Neural cell (in vitro differentiated cells): Measurements from ENCODE around the gene ARFRP1. TPM values are rescaled to one million over a fixed set of nuclear protein-coding genes. Genes with fewer than 3 reads are reported as not detected.
A peak's percentile ranks its signal among the peaks of the same experiment; 100 is the strongest.

Source experiments
- H2AFZ ChIP-seq: fragments of 200-600, 300-800 bp; sonication (generic), shearing (Covaris generic); 2 replicates; pipeline ENCODE4 v1.6.0; 2014; ENCODE audit warnings: low read depth, mild to moderate bottlenecking, antibody characterized with exemption, low read length, moderate library complexity
- H3F3A ChIP-seq: fragments of 200-600 bp; shearing (Covaris generic); 2 replicates; pipeline ENCODE4 v1.6.1; 2016; ENCODE audit warnings: mild to moderate bottlenecking, moderate library complexity, mixed read lengths, antibody characterized with exemption, low read length; ENCODE audit not compliant: insufficient read depth, poor library complexity, severe bottlenecking
- H3K27ac ChIP-seq: fragments of 200-600, 300-800 bp; sonication (generic), shearing (Covaris generic); 2 replicates; pipeline ENCODE4 v1.5.1; 2014; ENCODE audit warnings: mild to moderate bottlenecking, low read length, moderate library complexity
- H3K27me3 ChIP-seq: fragments of 300-800, 200-600 bp; sonication (generic), shearing (Covaris generic); 2 replicates; pipeline ENCODE4 v1.6.0; 2014; ENCODE audit warnings: mild to moderate bottlenecking, low read depth, low read length, moderate library complexity; ENCODE audit not compliant: insufficient read depth
- H3K36me3 ChIP-seq: fragments of 300-800, 200-600 bp; sonication (generic), shearing (Covaris generic); 2 replicates; pipeline ENCODE4 v1.5.1; 2014; ENCODE audit warnings: mild to moderate bottlenecking, antibody characterized with exemption, low read length, moderate library complexity; ENCODE audit not compliant: insufficient read depth
- H3K4me2 ChIP-seq: fragments of 300-800, 200-600 bp; sonication (generic), shearing (Covaris generic); 2 replicates; pipeline ENCODE4 v1.6.0; 2014; ENCODE audit warnings: mild to moderate bottlenecking, low read length
- H3K4me3 ChIP-seq: fragments of 300-800, 200-600 bp; sonication (generic), shearing (Covaris generic); 2 replicates; pipeline ENCODE4 v1.5.1; 2014; ENCODE audit warnings: mild to moderate bottlenecking, low read length, moderate library complexity
- H3K79me2 ChIP-seq: fragments of 200-600 bp; shearing (Covaris generic); replicated peaks from 2 replicates; pipeline ENCODE4 v1.6.0; 2014; ENCODE audit warnings: mild to moderate bottlenecking, low read length, moderate library complexity; ENCODE audit not compliant: insufficient read depth
- H3K9ac ChIP-seq: fragments of 300-800, 200-600 bp; sonication (generic), shearing (Covaris generic); 2 replicates; pipeline ENCODE4 v1.6.1; 2016; ENCODE audit warnings: mild to moderate bottlenecking, low read length, mixed read lengths
- H3K9me2 ChIP-seq: fragments of 200-600 bp; shearing (Covaris generic); 2 replicates; pipeline ENCODE4 v1.6.1; 2016; ENCODE audit warnings: mild to moderate bottlenecking, low read length, mixed read lengths; ENCODE audit not compliant: insufficient read depth
- H3K9me3 ChIP-seq: fragments of 200-600, 300-800 bp; sonication (generic), shearing (Covaris generic); 2 replicates; pipeline ENCODE4 v1.6.1; 2016; ENCODE audit warnings: mild to moderate bottlenecking, mixed run types, low read length, moderate library complexity, mixed read lengths
- H4K20me1 ChIP-seq: fragments of 200-600 bp; shearing (Covaris generic); 2 replicates; pipeline ENCODE4 v1.6.1; 2016; ENCODE audit warnings: mild to moderate bottlenecking, mixed run types; ENCODE audit not compliant: insufficient read depth
- EP300 ChIP-seq: fragments of 450-650 bp; conservative IDR thresholded peaks from 2 replicates; pipeline ENCODE4 v1.6.1; 2014; ENCODE audit warnings: antibody characterized with exemption, mild to moderate bottlenecking, moderate library complexity; ENCODE audit not compliant: poor library complexity, severe bottlenecking
- EZH2 ChIP-seq: fragments of 200-600, 300-800 bp; shearing (Covaris generic), sonication (generic); IDR thresholded peaks from 2 replicates; pipeline ENCODE4 v1.6.1; 2014; ENCODE audit warnings: antibody characterized with exemption, low read length, borderline replicate concordance, mild to moderate bottlenecking; ENCODE audit not compliant: insufficient read depth, poor library complexity, severe bottlenecking
- MXI1 ChIP-seq: fragments of 450-650 bp; conservative IDR thresholded peaks from 2 replicates; pipeline ENCODE4 v1.6.1; 2014; ENCODE audit warnings: antibody characterized with exemption, mild to moderate bottlenecking; ENCODE audit not compliant: poor library complexity, severe bottlenecking
- POLR2AphosphoS5 ChIP-seq: IDR thresholded peaks from 2 replicates; pipeline ENCODE4 v1.6.1; 2012
- RAD21 ChIP-seq: fragments of 450-650 bp; conservative IDR thresholded peaks from 2 replicates; pipeline ENCODE4 v1.6.1; 2014; ENCODE audit warnings: antibody characterized with exemption, mild to moderate bottlenecking, moderate library complexity
- SMC3 ChIP-seq: fragments of 450-650 bp; conservative IDR thresholded peaks from 2 replicates; pipeline ENCODE4 v1.6.1; 2014; ENCODE audit warnings: antibody characterized with exemption, mild to moderate bottlenecking, moderate library complexity; ENCODE audit not compliant: poor library complexity
- TAF1 ChIP-seq: IDR thresholded peaks from 2 replicates; pipeline ENCODE4 v1.6.1; 2012; ENCODE audit warnings: low read depth
- polyA plus RNA-seq: library from polyadenylated mRNA; depleted of rRNA; stranded (reverse); fragments of >200 nt; gene quantifications from 2 replicates; pipeline ENCODE4 v1.2.3, GENCODE V29; 2014
- TF ChIP-seq, protein P1 (sequence below): IDR thresholded peaks from 2 replicates; pipeline ENCODE4 v1.6.1; 2012; ENCODE audit warnings: borderline replicate concordance

The ARFRP1 gene
- polyA plus RNA-seq, 1 donor from 2014 or later, result 70.9 TPM

GRCh38 chr20:63657260-63657936 lies 50.4 kb downstream of the ARFRP1 start:
- H3K4me2 ChIP-seq, result no peak overlapping the region
- TF ChIP-seq EZH2 (no peak), SMC3 (no peak), EP300 (no peak), RAD21 (no peak)
- TF ChIP-seq, protein P1, sequence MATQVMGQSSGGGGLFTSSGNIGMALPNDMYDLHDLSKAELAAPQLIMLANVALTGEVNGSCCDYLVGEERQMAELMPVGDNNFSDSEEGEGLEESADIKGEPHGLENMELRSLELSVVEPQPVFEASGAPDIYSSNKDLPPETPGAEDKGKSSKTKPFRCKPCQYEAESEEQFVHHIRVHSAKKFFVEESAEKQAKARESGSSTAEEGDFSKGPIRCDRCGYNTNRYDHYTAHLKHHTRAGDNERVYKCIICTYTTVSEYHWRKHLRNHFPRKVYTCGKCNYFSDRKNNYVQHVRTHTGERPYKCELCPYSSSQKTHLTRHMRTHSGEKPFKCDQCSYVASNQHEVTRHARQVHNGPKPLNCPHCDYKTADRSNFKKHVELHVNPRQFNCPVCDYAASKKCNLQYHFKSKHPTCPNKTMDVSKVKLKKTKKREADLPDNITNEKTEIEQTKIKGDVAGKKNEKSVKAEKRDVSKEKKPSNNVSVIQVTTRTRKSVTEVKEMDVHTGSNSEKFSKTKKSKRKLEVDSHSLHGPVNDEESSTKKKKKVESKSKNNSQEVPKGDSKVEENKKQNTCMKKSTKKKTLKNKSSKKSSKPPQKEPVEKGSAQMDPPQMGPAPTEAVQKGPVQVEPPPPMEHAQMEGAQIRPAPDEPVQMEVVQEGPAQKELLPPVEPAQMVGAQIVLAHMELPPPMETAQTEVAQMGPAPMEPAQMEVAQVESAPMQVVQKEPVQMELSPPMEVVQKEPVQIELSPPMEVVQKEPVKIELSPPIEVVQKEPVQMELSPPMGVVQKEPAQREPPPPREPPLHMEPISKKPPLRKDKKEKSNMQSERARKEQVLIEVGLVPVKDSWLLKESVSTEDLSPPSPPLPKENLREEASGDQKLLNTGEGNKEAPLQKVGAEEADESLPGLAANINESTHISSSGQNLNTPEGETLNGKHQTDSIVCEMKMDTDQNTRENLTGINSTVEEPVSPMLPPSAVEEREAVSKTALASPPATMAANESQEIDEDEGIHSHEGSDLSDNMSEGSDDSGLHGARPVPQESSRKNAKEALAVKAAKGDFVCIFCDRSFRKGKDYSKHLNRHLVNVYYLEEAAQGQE, result no peak
- peak overlapping the region; percentile 55 for H3K27ac ChIP-seq
- H3K27me3 ChIP-seq, result no peaks in the 10 kb centered on the region
- H4K20me1 ChIP-seq, result no peaks in the 10 kb centered on the region
- no peaks in the 10 kb centered on the region for H3K36me3 ChIP-seq
- H3K9ac ChIP-seq, result peak overlapping the region; percentile 64
- H2AFZ ChIP-seq, result peak overlapping the region; percentile 32
- no peaks in the 10 kb centered on the region for H3K9me2 ChIP-seq
- no peaks in the 10 kb centered on the region for H3K9me3 ChIP-seq
- peak overlapping the region; percentile 86 for H3K4me3 ChIP-seq
- H3K79me2 ChIP-seq, result peaks cover 3% of the 10 kb centered on the region
- H3F3A ChIP-seq, result no peaks in the 10 kb centered on the region

GRCh38 chr20:63656451-63656850 lies 51.3 kb downstream of the ARFRP1 start:
- TF ChIP-seq EP300 (no peak), EZH2 (no peak), TAF1 (no peak), POLR2AphosphoS5 (no peak), SMC3 (no peak), MXI1 (no peak)
- TF ChIP-seq, protein P1, result no peak
- H3K36me3 ChIP-seq, result no peaks in the 10 kb centered on the region
- no peaks in the 10 kb centered on the region for H3F3A ChIP-seq
- no peak overlapping the region for H3K4me2 ChIP-seq
- H3K27ac ChIP-seq, result no peak overlapping the region
- peaks cover 8% of the 10 kb centered on the region for H4K20me1 ChIP-seq
- no peaks in the 10 kb centered on the region for H3K27me3 ChIP-seq
- no peak overlapping the region for H3K4me3 ChIP-seq
- H3K9me2 ChIP-seq, result no peaks in the 10 kb centered on the region
- no peak overlapping the region for H2AFZ ChIP-seq
- H3K9me3 ChIP-seq, result no peaks in the 10 kb centered on the region
- H3K9ac ChIP-seq, result no peak overlapping the region
- H3K79me2 ChIP-seq, result peaks cover 12% of the 10 kb centered on the region
